OCI-LY7 (cell line): ENCODE data around the gene ZNF778. TPM values are rescaled to one million over a fixed set of nuclear protein-coding genes. Genes with fewer than 3 reads are reported as not detected.

ENCODE experiments used
- BruUV-seq: library from RNA; stranded (reverse); fragments of 400-500 nt; replicated peaks from 2 replicates; lab custom pipeline; 2021; lab: Mats Ljungman, UMichigan
- CTCF ChIA-PET: fragments of 300-600 bp; sonication (Branson Sonifier 250); formaldehyde crosslinking; loops from one replicate; lab custom pipeline; 2022; ENCODE audit warnings: antibody characterized with exemption; ENCODE audit not compliant: unreplicated experiment; lab: Charles Lee
- POLR2A ChIA-PET: fragments of 300-600 bp; sonication (Branson Sonifier 250); formaldehyde crosslinking; loops from one replicate; lab custom pipeline; 2022; ENCODE audit warnings: antibody characterized with exemption; lab: Charles Lee
- DNase-seq: peaks from one replicate; pipeline ENCODE4 v3.0.0-alpha.2; 2015; ENCODE audit warnings: low spot score
- H2AFZ ChIP-seq: fragments of 200-600 bp; sonication (generic), shearing (Covaris generic); 2 replicates; pipeline ENCODE4 v1.6.1; 2014; ENCODE audit warnings: mild to moderate bottlenecking, antibody characterized with exemption, low read length, moderate library complexity
- H3K27ac ChIP-seq: fragments of 200-600 bp; sonication (generic); 2 replicates; pipeline ENCODE4 v1.5.1; 2014; ENCODE audit warnings: mixed run types, low read depth, mild to moderate bottlenecking, moderate library complexity, low read length, inconsistent platforms; ENCODE audit not compliant: poor library complexity, severe bottlenecking
- H3K36me3 ChIP-seq: fragments of 200-600 bp; sonication (generic); 2 replicates; pipeline ENCODE4 v1.6.1; 2014; ENCODE audit warnings: mild to moderate bottlenecking, antibody characterized with exemption, low read length, moderate library complexity, mixed read lengths; ENCODE audit not compliant: insufficient read depth
- H3K4me1 ChIP-seq: fragments of 200-600 bp; sonication (generic); 2 replicates; pipeline ENCODE4 v1.5.1; 2014; ENCODE audit warnings: mild to moderate bottlenecking, low read length; ENCODE audit not compliant: insufficient read depth, poor library complexity, severe bottlenecking
- H3K4me2 ChIP-seq: fragments of 200-600 bp; sonication (generic); 2 replicates; pipeline ENCODE4 v1.6.1; 2014; ENCODE audit warnings: mild to moderate bottlenecking, low read length
- H3K4me3 ChIP-seq: fragments of 200-600 bp; sonication (generic); 2 replicates; pipeline ENCODE4 v1.5.1; 2014; ENCODE audit warnings: mild to moderate bottlenecking, low read depth, low read length; ENCODE audit not compliant: poor library complexity, severe bottlenecking
- H3K79me2 ChIP-seq: fragments of 200-600 bp; sonication (generic); 2 replicates; pipeline ENCODE4 v1.6.1; 2016; ENCODE audit warnings: low read depth, mild to moderate bottlenecking, low read length, moderate library complexity, mixed read lengths; ENCODE audit not compliant: insufficient read depth
- H3K9me2 ChIP-seq: fragments of 200-600 bp; sonication (generic); 2 replicates; pipeline ENCODE4 v1.6.1; 2016; ENCODE audit warnings: mild to moderate bottlenecking, low read length, mixed read lengths; ENCODE audit not compliant: insufficient read depth
- H3K9me3 ChIP-seq: fragments of 200-600 bp; sonication (generic); 2 replicates; pipeline ENCODE4 v1.6.1; 2014; ENCODE audit warnings: mild to moderate bottlenecking, mixed run types, low read length, mixed read lengths
- H4K20me1 ChIP-seq: fragments of 200-600 bp; sonication (generic); 2 replicates; pipeline ENCODE4 v1.6.1; 2014; ENCODE audit warnings: mild to moderate bottlenecking, antibody characterized with exemption, low read length, moderate library complexity, mixed read lengths; ENCODE audit not compliant: insufficient read depth
- EZH2phosphoT487 ChIP-seq: fragments of 200-600 bp; sonication (generic); IDR thresholded peaks from 2 replicates; pipeline ENCODE4 v1.6.1; 2018; ENCODE audit warnings: low read depth, borderline replicate concordance, mild to moderate bottlenecking, mixed run types, antibody characterized with exemption, low read length, moderate library complexity, mixed read lengths
- intact Hi-C: fragments of 100-400 bp; cut with micrococcal nuclease; formaldehyde crosslinking; loops from one replicate; pipeline ENCODE4 v1.10.0; 2022; ENCODE audit not compliant: unreplicated experiment
- total RNA-seq, 2 experiments: library from RNA; depleted of rRNA in 1 of 2; stranded (reverse); fragments of >200 nt in 1 of 2; shearing (Covaris generic) in 1 of 2; gene quantifications; 2 replicates each; pipeline ENCODE4 v1.2.3, GENCODE V29; 2014 to 2022
- TF ChIP-seq, protein P1 (sequence below): fragments of 200-600 bp; sonication (generic); conservative IDR thresholded peaks from 2 replicates; pipeline ENCODE4 v1.5.1; 2014; ENCODE audit warnings: mild to moderate bottlenecking, antibody characterized with exemption, low read length, moderate library complexity, mixed read lengths

Gene ZNF778
- total RNA-seq, 2 experiments from 2014 or later = 9.4 to 9.9 TPM

DNA sequence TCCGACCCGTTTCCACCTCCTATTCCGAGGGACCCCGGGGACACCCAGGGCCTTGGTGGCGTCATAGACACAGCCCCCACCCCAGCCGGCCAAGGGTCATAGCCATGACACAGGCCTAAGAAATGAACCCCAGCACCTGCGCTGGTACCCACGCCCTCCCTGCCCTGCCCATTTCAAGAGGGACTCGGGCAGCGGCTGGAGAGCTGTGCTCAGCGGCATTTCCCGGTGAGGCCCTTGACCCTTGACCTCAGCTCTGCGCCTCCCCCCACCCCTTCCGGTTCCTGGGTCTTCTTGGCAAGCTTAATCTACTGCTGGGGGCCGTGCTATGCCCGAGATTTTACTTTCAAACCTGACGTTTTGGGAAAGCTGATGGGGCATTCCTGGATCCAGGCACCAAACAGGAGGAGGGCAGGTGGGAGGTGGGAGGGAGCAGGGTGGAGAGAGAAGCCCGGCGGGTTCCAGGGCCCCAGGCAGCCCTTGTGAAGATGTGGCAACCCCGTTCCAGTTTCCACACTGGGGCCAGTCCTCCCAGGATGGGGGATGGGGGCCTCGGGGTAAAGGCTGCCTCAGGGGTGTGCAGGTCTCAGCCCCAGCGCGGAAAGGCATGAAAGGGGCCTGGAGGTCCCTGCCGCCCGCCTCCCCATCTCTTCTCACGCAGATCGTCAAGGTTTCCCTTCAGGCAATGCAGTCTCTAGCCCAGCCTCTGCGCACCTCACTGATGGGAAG lies 17.2 kb upstream of the ZNF778 start, which contains the start of gene SLC22A31:
Gene SLC22A31 (minus strand): TSS at position 414 of the 726 bp plus-strand sequence. CDS start 36 bp downstream, at position 378.
- Histone ChIP-seq H3K4me3 (no peak within 1 kb of the TSS), H4K20me1 (no peaks in the 10 kb centered on the region), H3K4me2 (no peak within 1 kb of the TSS), H3K9me3 (no peaks in the 10 kb centered on the region), H3K27ac (no peak within 1 kb of the TSS), H3K9me2 (no peaks in the 10 kb centered on the region), H3K4me1 (no peaks in the 10 kb centered on the region), H3K36me3 (no peaks in the 10 kb centered on the region), H2AFZ (no peak within 1 kb of the TSS), H3K79me2 (no peaks in the 10 kb centered on the region)
- intact Hi-C loops = no loop called here
- ChIA-PET POLR2A (no interaction called here), CTCF (no interaction called here)
- no TSS peak for BruUV-seq
- no peak for DNase-seq
- TF ChIP-seq, protein P1, sequence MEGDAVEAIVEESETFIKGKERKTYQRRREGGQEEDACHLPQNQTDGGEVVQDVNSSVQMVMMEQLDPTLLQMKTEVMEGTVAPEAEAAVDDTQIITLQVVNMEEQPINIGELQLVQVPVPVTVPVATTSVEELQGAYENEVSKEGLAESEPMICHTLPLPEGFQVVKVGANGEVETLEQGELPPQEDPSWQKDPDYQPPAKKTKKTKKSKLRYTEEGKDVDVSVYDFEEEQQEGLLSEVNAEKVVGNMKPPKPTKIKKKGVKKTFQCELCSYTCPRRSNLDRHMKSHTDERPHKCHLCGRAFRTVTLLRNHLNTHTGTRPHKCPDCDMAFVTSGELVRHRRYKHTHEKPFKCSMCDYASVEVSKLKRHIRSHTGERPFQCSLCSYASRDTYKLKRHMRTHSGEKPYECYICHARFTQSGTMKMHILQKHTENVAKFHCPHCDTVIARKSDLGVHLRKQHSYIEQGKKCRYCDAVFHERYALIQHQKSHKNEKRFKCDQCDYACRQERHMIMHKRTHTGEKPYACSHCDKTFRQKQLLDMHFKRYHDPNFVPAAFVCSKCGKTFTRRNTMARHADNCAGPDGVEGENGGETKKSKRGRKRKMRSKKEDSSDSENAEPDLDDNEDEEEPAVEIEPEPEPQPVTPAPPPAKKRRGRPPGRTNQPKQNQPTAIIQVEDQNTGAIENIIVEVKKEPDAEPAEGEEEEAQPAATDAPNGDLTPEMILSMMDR = no peak
- no peak for TF ChIP-seq EZH2phosphoT487

DNA sequence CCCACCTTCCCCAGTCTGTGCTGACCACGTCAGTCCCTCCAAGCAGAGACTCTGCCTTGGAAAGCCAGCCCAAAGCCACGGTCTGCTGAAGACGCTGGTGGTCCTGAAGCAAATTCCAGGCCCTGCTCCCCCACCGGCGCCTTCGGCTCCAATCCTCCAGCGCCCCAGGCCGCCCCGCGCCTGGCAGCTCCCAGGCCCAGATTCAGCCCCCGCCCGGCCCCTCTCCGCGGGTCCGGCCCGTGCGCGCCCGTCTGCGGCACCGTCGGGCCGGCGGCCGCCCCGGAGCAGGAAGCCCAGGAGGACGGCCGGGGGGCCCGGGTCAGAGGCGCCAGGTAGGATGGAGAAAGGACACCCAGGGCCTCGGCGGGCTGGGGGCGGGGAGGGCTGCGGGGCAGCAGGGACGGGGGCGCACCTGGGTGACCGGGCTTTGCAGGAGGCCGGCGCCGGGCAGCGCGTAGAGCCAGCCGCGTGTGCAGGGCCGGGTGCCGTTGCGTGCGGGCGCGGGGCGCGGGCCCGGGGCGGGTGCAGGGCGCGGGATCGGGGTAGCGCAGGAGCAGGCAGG lies 16.6 kb upstream of the ZNF778 start:
- no peaks in the 10 kb centered on the region for H4K20me1 ChIP-seq
- no peak overlapping the region for H3K27ac ChIP-seq
- no peaks in the 10 kb centered on the region for H3K79me2 ChIP-seq
- DNase-seq = no peak
- ChIA-PET POLR2A (no interaction called here), CTCF (no interaction called here)
- no TSS peak for BruUV-seq
- no peaks in the 10 kb centered on the region for H3K4me1 ChIP-seq
- no peaks in the 10 kb centered on the region for H3K9me3 ChIP-seq
- no peaks in the 10 kb centered on the region for H3K9me2 ChIP-seq
- TF ChIP-seq EZH2phosphoT487 = no peak
- TF ChIP-seq, protein P1 = no peak
- no peak overlapping the region for H2AFZ ChIP-seq
- no peaks in the 10 kb centered on the region for H3K36me3 ChIP-seq
- intact Hi-C loops = no loop called here
- no peak overlapping the region for H3K4me2 ChIP-seq
- no peak overlapping the region for H3K4me3 ChIP-seq
